ENCODE data around the gene SFN.

Gene SFN

DNA sequence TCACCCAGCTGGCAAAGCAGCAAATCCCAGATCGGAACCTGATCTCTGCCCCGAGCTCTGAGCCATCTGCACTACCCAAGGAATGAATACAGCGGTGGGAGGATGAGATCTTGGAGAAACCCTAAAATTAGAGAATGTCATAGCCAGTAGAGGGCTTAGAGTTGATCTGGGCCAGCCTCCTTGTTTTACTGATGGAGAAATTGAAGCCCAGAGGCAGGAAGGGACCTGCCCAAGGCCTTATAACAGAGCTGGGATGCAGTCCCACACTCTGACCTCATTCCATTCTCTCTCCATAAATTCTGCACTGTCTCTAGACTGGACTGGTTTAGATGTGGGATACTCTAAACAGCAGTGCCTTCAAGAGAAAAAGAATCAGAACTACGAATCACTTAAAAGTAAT, 4.8 kb upstream of the SFN start:
- Mint-ChIP-seq H3K4me3 (no peak overlapping the region), H3K36me3 (ENCODE audit: low read depth) (peaks cover 5% of the 10 kb centered on the region), H3K9me3 (no peaks in the 10 kb centered on the region), H3K27me3 (ENCODE audit: low read depth) (peaks cover 7% of the 10 kb centered on the region), H3K27ac (peak overlapping the region in 2 of 3 experiments; percentile 7 to 9), H3K4me1 (peaks cover 18% of the 10 kb centered on the region)
- TF ChIP-seq, protein P1, sequence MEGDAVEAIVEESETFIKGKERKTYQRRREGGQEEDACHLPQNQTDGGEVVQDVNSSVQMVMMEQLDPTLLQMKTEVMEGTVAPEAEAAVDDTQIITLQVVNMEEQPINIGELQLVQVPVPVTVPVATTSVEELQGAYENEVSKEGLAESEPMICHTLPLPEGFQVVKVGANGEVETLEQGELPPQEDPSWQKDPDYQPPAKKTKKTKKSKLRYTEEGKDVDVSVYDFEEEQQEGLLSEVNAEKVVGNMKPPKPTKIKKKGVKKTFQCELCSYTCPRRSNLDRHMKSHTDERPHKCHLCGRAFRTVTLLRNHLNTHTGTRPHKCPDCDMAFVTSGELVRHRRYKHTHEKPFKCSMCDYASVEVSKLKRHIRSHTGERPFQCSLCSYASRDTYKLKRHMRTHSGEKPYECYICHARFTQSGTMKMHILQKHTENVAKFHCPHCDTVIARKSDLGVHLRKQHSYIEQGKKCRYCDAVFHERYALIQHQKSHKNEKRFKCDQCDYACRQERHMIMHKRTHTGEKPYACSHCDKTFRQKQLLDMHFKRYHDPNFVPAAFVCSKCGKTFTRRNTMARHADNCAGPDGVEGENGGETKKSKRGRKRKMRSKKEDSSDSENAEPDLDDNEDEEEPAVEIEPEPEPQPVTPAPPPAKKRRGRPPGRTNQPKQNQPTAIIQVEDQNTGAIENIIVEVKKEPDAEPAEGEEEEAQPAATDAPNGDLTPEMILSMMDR (IDR thresholded peaks at IDR 0.05; ENCODE audit: unreplicated experiment in 3 of 3): no peak

DNA sequence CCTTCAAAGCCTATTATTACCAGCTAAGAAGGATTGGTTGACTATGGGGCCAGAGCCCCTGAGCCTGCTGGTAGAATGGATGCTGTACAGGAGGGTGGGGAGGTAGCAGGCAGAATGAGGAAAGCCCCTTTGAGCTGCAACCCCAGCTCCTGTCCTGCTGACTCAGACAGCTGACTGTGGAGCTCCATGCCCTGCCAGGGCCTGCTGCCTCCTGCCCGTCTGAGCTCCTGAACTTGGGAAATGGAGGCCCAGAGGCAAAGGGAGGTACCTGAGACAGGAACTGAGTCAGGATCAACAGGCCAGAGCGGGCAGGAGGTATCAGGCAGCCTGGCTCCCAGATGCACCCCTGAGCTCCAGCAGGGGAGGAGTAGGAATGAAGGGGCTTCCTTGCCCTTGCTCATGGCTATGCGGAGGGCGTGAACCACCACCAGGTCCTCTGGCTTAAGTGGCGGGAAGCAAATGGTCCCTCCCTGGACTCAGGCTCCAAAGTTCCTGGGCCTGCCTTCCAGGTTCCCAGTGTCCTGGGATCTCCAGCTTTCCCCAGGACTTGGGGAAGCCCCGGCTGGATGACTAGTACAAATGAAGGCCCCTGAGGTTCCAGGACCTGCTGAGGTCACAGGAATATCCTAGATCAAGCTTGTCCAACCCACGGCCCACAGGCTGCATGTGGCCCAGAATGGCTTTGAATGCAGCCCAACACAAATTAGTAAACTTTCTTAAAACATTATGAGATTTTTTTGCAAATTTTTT, 3.9 kb upstream of the SFN start:
- H3K27me3 Mint-ChIP-seq (ENCODE audit: low read depth): peaks cover 7% of the 10 kb centered on the region
- peaks cover 19% of the 10 kb centered on the region for H3K4me1 Mint-ChIP-seq
- no peaks in the 10 kb centered on the region for H3K9me3 Mint-ChIP-seq
- no peak overlapping the region for H3K4me3 Mint-ChIP-seq
- H3K36me3 Mint-ChIP-seq (ENCODE audit: low read depth): no peaks in the 10 kb centered on the region
- no peak overlapping the region for H3K27ac Mint-ChIP-seq
- TF ChIP-seq, protein P1 (IDR thresholded peaks at IDR 0.05; ENCODE audit: unreplicated experiment in 3 of 3): no peak

DNA sequence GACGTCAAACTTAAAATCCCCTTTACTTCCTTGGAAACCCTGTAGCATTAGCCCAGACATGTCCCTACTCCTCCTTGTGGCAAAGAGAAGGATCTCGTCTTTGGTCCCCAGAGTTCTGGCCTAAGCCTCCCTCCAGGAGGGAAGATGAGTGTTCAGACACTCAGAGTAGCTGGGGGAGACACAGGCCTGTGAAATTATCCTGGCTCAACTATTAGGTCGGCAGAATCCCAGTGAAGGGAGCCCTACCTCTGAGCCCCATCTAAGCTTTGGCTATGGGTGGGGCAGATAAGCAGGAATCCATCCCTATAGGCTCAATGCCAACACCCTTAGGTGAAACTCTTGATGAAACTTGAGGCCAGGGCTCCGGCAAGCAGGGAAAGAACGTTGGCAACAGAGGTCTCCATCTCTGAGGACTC, 1.7 kb upstream of the SFN start:
- Mint-ChIP-seq H3K27me3 (ENCODE audit: low read depth) (peaks cover 4% of the 10 kb centered on the region), H3K36me3 (ENCODE audit: low read depth) (no peaks in the 10 kb centered on the region), H3K4me1 (peaks cover 23% of the 10 kb centered on the region), H3K4me3 (peak overlapping the region in 2 of 3 experiments; percentile 24 to 41), H3K27ac (no peak overlapping the region), H3K9me3 (no peaks in the 10 kb centered on the region)
- TF ChIP-seq, protein P1 (IDR thresholded peaks at IDR 0.05; ENCODE audit: unreplicated experiment in 3 of 3): no peak

DNA sequence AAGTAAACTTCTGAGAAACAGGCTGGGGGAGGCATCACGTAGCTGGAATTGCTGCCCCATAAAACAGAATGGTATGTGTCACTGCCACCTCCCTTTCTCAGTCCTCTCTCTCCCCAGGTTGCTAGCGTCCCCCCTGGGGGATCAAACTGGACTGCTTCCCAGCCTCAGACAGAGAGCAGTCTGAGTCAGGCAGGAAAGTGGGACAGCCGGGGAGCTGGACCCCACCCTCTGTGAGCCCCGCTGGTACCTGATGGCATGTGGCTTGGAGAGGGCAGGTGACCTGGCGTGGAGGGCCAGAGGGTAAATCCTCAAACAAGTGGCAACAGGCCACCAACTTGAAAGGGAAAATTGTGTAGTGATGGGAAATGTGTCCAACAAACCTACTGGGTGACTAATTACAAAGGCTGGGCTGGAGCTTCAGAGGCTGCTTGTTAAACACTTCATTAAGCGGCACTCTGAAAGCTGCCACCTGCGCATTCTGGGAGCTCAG, 1.0 kb upstream of the SFN start:
- H3K36me3 Mint-ChIP-seq (ENCODE audit: low read depth): no peaks in the 10 kb centered on the region
- H3K27ac Mint-ChIP-seq: peak overlapping the region in 2 of 3 experiments; percentile 42 to 63
- H3K9me3 Mint-ChIP-seq: no peaks in the 10 kb centered on the region
- peaks cover 4% of the 10 kb centered on the region for H3K27me3 Mint-ChIP-seq (ENCODE audit: low read depth)
- TF ChIP-seq, protein P1 (IDR thresholded peaks at IDR 0.05; ENCODE audit: unreplicated experiment in 3 of 3): no peak
- H3K4me1 Mint-ChIP-seq: peaks cover 22% of the 10 kb centered on the region
- peak overlapping the region; percentile 47 to 84 (median 79) for H3K4me3 Mint-ChIP-seq

DNA sequence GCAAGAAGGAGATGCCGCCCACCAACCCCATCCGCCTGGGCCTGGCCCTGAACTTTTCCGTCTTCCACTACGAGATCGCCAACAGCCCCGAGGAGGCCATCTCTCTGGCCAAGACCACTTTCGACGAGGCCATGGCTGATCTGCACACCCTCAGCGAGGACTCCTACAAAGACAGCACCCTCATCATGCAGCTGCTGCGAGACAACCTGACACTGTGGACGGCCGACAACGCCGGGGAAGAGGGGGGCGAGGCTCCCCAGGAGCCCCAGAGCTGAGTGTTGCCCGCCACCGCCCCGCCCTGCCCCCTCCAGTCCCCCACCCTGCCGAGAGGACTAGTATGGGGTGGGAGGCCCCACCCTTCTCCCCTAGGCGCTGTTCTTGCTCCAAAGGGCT, 732 bp downstream of the SFN start:
- Mint-ChIP-seq H3K36me3 (ENCODE audit: low read depth) (no peaks in the 10 kb centered on the region), H3K4me1 (peaks cover 10% of the 10 kb centered on the region), H3K9me3 (no peaks in the 10 kb centered on the region), H3K4me3 (peak overlapping the region; percentile 79 to 90 (median 79)), H3K27ac (no peak overlapping the region), H3K27me3 (ENCODE audit: low read depth) (peaks cover 4% of the 10 kb centered on the region)
- TF ChIP-seq, protein P1 (IDR thresholded peaks at IDR 0.05; ENCODE audit: unreplicated experiment in 3 of 3): no peak
